GM10266 (cell line): ENCODE measurements around the gene FAH.

Source experiments
- DNase-seq: peaks from one replicate; pipeline ENCODE4 v3.0.0; 2012; ENCODE audit errors: extremely low spot score
- CTCF ChIP-seq: IDR thresholded peaks from 2 replicates; pipeline ENCODE4 v1.5.1; 2012; ENCODE audit warnings: mild to moderate bottlenecking, low read depth; ENCODE audit not compliant: control insufficient read depth, insufficient read depth; ENCODE audit errors: missing control alignments

Gene FAH

GRCh38 chr15:80183886-80184285 lies 31.1 kb downstream of the FAH start:
- no peak for TF ChIP-seq CTCF
- DNase-seq = no peak

GRCh38 chr15:80184554-80184953 lies 31.8 kb downstream of the FAH start:
- no peak for TF ChIP-seq CTCF
- DNase-seq = no peak

GRCh38 chr15:80185152-80185551 lies 32.4 kb downstream of the FAH start:
- DNase-seq = no peak
- TF ChIP-seq CTCF = no peak

GRCh38 chr15:80186066-80186465 lies 33.3 kb downstream of the FAH start:
- no peak for DNase-seq
- TF ChIP-seq CTCF = no peak

GRCh38 chr15:80186597-80186996 lies 33.8 kb downstream of the FAH start:
- DNase-seq = no peak
- no peak for TF ChIP-seq CTCF

- no peak for DNase-seq
- no peak for TF ChIP-seq CTCF
These were observed 35.5 kb downstream of the FAH start for GRCh38 chr15:80188251-80188650.

GRCh38 chr15:80191198-80191597 lies 38.4 kb downstream of the FAH start:
- DNase-seq = no peak
- TF ChIP-seq CTCF = no peak
